KBM-7 (cell line): ENCODE data around the gene CPLX1.

Source experiments
- DNase-seq: peaks from one replicate; pipeline ENCODE4 v3.0.0-alpha.2; 2015
- in situ Hi-C: fragments of 300-500 bp; cut with MboI; formaldehyde crosslinking; loops from 2 replicates; pipeline ENCODE4 v1.14.3; 2020; ENCODE audit warnings: low sequenced_read_pairs, low pct_unique_long_range_greater_than_20kb, mixed read lengths

Gene CPLX1

DNA sequence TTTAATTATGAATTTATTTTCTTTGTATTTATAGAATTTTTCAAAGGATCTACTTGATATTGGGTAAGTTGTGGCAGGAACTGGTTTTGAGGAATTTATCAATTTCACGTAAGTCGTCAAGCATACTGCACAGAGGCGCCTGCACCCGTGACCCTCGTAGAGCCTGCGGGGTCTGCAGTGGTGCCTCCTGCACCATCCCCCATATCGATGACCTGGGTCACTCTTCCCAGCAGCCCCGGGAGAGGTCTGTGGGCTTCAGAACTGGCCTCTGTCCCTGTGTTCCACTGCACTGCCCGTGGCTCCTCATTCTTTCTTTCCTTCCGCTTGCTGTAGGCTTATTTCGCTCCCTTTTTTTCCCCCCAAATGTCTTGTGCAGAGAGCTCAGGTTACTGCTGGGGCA, 31.5 kb upstream of the CPLX1 start:
- in situ Hi-C loops: no loop called here
- DNase-seq: no peak

DNA sequence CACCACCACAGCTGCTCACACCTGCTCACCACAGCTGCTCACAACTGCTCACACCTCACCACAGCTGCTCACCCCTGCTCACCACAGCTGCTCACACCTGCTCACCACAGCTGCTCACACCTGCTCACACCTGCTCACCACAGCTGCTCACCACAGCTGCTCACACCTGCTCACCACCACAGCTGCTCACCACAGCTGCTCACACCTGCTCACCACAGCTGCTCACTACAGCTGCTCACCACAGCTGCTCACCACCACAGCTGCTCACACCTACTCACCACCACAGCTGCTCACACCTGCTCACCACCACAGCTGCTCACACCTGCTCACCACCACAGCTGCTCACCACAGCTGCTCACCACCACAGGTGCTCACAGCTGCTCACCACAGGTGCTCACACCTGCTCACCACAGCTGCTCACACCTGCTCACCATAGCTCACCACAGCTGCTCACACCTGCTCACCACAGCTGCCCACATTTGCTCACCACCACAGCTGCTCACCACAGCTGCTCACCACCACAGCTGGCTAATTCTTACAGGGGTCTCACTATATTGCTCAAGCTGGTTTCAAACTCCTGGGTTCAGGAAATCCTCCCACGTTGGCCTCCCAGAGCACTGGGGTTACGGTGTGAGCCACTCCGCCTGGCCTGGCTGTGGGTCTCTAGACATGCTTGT, 30.4 kb upstream of the CPLX1 start:
- DNase-seq: no peak
- in situ Hi-C loops: no loop called here

DNA sequence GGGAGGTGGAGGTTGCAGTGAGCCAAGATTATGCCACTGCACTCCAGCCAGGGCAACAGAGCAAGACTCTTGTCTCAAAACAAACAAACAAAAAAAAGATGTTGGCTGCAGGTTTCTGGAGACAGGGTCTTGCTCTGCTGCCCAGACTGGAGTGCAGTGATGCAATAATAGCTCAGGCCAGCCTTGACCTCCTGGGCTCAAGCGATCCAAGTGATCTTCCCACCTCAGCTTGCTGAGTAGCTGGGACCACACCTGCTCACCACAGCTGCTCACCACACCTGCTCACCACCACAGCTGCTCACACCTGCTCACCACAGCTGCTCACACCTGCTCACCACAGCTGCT, 29.9 kb upstream of the CPLX1 start:
- no peak for DNase-seq
- in situ Hi-C loops: no loop called here

DNA sequence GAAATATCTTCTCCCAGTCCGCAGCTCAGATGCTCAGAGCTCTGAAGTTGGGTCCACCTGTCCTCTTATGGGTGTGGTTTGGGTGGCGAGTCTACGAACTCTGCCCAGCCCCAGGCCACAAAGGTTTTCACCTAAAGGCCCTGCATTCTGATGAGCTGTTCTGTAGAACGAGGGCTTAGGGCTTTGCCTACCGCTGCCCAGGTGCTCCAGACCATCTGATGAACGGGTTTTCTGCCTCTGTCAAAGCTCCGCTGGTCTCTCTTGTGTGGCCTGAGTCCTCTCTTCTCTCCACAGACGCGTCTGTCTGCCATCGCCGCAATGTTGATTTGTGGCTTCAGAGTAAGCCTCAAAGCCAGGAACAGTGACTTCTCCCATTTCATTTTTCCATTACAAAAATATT, 28.4 kb upstream of the CPLX1 start:
- in situ Hi-C loops: no loop called here
- DNase-seq: no peak

DNA sequence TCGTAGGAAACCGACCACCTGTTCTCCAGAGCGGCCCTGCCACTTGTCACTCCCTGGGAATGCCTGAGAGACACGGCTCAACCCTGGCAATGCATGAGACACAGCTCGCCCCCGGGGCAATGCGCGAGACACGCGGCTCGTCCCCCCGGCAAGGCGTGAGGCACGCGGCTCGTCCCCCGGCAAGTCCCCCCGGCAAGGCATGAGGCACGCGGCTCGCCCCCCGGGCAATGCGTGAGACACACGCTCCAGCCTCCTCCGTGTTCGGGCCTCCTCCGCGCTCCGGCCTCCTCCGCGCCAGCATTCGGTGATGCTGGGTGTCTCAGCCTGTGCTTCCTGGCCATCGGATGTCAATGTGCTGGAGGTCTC, 27.5 kb upstream of the CPLX1 start:
- no peak for DNase-seq
- in situ Hi-C loops: no loop called here

DNA sequence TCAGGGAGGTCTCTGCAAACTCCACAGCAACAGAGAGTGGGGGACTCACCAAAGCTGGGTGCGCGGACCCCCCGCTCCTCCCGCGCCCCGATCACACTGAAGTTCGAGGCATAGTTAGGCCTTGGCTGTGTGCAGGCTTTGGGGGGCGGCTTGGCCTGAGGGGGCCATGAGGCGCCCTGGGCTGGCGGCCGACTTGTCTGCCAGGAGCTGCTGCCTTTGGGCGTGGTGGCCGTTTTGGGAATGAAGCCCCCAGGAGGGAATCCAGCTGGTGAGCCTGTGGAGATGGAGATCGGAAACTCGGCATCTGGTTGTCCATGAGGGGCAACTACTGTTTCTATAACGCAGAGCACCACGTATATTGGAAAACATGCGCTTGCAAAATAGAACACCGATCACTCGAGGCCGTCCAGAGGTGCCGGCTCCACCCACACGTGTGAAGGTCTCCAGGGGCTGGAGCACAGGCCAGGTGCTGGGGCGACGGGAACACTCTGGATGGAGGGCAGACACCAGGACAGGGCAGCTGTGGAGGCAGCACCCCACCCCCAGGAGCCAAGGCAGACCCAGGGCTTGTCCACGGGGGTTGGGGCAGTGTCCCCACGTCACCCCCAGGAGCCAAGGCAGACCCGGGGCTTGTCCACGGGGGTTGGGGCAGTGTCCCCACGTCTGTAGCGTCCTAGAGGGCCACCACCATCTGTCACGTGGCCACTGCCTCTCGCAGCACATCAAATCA, 25.9 kb upstream of the CPLX1 start:
- in situ Hi-C loops: no loop called here
- DNase-seq: no peak

DNA sequence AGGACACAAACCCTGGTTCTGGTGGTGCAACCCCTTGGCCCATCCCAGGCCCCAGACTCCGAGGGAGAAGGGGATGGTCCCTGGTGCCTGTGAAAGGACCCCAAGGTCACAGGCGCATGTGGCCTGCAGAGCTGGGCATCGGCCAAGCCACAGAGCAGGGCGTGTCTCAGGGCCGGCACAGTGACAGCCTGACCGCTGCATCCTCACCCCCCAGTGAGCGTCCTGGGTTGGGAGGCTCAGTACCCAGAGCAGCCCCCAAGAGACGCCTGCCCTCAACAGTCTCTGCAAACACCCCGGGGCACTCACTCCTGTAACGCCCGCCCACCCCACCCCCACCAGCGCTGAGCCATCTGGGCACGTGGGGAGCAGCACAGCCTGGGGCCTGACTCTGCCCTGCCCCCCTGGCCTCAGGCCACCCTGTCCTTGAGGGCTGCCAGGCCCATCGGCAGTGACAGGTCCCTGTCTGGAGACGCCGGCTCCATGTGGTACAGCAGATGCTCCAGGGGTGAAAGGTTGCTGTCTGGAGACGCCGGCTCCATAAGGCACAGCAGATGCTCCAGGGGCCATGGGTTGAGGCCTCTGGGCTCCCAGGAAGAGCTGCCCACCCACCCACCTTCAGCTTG, 24.5 kb upstream of the CPLX1 start:
- in situ Hi-C loops: no loop called here
- no peak for DNase-seq

DNA sequence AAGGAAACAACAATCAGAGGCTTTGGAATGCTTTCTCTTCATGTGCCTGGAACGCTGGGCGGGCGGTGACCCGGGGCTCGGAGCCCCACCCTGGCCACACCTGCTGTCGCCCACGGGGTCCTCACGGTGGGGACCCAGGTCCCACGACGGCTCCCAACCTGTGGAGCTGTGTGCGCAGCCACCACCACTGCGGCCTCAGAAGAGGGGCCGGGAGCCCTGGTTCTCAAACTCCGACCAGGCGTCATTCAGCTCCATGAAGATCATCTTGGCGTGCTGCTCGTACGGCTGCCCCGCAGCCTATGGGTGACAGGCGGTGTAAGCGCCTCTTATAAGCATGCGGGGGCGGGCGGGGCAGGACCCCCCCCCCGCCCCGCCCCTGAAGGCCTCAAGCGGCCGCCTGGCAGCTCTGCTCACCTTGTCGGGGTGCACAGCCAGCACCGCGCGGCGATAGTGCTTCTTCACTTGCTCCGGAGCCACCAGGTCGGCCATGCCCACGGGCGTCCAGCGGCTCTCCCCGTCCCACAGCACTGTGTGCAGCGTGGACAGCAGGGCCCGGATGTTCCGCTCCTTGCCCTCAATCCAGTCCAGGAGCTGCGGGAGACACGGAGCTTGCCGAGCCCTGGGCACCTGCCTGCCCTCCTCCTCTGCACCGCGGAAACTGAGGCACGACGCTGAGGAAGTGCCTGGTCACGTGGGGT, 23.7 kb upstream of the CPLX1 start:
- no peak for DNase-seq
- in situ Hi-C loops: no loop called here

DNA sequence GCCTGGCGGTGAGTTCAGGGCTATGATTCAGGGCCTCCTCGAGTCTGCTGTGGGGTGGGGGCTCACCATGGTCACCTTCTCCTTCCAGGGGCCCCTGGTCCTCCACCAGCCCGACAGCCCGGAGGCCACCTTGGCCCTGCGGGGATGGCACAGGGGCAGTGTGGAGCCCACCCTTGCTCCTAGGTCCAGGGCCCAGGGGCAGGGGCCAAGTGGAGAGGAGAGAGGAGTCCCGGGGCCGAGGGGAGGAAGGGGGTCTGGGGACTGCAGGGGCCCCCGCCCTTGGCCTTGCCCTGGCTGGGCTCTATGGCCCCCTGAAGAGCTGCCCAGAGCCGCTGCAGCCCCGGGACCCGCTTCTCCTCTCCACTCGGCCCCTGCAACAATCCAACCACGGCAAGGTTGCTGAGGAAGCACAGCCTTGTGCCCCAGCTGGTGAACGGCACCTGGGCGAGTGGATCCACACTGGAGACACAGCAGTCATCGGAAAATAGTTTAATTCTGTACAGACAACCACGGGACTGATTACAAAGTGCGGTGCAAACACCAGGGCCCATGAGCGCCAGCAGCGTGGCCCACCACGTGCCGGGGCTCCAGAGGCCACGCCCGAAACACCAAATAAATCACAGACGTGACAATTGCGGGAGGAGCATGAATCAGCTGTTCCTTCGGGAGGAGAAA, 23.0 kb upstream of the CPLX1 start:
- DNase-seq: no peak
- in situ Hi-C loops: no loop called here

DNA sequence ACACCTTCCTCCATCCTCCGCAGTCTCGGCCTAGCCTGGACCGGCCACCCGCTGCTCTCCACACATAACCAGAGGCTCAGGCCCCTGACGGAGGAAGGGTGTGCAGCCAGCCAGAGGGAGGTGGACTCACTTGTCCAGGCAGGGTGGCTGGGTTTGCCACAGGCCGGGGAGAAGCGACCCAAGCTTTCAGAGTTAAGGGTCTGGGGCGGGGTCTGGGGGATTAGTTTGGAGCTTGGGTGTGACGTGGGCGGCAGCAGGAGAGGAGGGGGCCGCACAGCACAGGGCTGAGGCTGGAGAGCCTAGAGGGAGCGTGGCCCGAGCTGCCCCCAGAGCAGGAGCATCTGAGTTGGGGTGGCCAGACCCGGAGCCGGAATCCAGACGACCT, 22.4 kb upstream of the CPLX1 start:
- in situ Hi-C loops: no loop called here
- no peak for DNase-seq

DNA sequence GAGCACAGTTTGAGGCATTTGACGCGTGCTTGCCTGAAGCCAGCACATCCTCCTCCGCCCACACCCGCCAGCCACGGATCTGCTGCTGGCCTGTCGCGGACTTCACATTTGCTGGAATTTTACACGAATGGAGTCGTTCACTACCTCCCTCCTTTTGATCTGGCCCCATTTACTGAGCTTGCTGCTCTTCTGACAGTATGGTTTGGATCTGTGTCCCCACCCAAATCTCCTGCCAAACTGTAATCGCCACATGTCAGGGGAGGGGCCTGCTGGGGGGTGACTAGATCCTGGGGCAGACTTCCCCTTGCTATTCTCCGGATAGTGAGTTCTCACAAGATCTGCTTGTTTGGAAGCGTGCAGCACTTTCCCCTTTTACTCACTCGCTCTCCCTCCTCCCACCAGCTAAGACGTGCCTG, 19.9 kb upstream of the CPLX1 start:
- no peak for DNase-seq
- in situ Hi-C loops: no loop called here

DNA sequence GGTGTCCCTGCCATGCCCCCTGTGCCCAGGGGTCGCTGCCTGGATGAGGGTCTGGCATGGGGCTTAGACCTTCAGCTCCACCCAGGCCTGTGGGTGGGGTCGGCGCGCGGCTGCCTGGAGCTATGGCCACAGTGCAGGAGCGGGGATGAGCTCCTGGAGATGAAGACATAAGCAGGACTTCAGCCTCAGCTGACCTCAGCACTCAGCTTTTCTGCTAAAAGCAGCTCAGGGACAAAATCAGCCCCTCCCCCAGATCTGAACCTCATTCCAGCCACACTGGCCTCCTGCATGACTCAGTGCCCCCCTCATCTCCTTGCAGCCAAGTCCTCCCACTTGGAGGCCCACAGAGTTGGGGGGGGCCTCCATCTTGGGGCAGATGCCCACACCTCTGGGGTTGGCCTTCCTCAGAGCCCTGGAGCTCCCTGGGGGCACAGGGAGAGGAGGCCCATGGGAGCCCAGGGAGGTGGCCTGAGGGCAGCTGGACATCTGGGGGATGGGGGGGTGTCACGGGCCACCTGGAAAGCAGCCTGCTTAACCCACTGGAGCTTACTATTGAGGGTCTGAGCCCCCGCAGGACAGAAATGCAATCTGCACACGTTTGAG, 19.4 kb upstream of the CPLX1 start:
- in situ Hi-C loops: no loop called here
- no peak for DNase-seq

DNA sequence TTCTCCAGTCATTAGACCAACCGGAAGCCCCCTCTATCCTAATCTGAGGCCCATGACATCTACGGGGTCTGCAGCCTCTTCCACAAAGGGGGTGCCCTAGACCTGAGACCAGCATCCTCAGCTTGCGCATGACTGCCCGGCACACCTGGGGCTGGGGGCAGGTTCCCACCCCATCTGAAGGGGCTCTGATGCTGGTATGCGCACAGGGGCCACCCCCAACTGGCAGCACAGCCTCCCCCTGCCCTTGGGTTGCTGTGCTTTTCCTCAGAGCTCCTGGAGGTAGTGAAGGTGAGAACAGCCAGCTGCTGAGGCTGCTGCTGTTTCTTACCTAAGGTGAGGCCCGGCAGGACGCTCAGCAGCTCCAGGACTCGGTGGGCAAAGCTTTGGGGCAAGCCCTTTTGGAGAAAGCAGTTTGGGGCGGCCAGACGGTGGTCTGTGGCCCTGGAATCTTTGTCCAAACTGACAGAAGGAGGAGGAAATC, 18.9 kb upstream of the CPLX1 start:
- in situ Hi-C loops: no loop called here
- no peak for DNase-seq

DNA sequence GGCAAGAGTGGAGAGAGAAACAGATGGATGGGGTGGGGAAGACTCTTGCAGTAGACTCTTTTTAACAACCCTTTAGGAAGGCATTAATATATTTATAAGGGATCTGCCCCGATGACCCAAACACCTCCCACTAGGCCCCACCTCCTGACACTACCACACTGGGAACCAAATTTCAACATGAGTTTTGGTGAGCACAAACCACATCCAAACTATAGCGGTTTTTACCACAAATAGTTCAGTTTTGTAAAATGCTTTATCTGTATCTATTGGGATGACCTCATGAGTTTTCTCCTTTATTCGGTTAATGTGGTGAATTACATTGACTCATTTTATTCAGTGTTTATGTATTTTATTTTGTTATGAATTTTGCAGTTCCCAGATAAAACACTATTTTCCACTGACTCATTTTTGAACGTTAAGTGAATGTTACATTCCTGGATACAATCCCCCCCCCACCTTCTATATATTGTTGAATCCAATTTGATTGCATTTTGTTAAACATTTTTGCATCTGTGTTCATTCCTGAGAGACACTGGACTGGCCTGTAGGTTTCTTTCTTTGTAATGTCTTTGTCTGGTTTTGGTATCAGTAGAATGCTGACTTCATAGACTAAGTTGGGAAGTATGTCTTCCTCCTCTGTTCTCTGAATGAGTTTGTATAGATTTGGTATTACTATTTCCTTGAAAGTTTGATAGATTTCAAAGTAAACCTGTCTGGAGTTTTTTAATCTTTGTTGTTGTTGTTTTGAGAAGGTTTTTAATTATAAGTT, 13.9 kb upstream of the CPLX1 start:
- DNase-seq: no peak
- in situ Hi-C loops: no loop called here

DNA sequence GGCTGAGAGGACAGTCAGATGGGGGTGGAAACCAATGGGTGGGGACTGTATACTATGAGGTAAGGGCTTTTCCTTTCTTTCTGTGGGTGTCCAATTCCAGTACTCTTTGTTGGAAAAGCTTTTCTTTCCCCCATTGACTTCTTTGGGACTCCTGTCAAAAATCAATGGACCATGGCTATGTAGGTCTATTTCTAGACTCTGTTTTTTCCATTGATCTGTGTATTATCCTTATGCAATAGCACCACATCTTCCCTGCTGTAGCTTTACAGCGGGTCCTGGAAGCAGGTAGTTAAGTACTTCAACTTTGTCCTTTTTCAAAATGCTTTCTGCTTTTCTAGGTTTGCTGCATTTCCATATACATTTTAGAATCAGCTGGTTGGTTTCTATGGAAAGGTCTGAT, 11.8 kb upstream of the CPLX1 start:
- no peak for DNase-seq
- in situ Hi-C loops: no loop called here

DNA sequence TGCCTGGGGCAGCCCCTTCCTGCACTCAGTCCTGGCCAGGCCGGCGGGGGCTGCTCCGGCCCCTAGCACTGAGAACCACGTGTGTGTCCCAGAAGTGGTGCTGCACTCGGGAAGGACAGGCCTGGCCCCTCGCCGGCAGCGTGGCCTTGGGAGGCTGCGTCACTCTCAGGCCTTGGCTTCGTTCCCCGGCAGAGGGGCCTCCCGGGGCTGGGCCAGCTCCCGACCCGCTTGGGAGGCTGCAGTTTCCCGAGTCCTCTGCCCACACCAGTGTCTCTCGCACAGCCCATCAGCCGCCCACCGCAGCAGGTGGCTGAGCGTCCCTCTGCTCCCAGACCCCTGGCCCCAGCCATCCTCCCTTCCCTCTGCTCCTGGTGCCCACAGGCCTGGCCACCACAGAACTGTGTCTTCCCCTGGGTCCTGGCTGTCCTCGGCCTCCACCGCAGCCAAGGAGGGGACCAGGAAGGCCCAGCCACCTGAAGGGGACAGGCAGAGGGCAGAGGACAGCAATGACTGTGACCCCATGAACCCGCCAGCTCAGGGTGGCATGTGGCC, 10.9 kb upstream of the CPLX1 start:
- DNase-seq: no peak
- in situ Hi-C loops: no loop called here

DNA sequence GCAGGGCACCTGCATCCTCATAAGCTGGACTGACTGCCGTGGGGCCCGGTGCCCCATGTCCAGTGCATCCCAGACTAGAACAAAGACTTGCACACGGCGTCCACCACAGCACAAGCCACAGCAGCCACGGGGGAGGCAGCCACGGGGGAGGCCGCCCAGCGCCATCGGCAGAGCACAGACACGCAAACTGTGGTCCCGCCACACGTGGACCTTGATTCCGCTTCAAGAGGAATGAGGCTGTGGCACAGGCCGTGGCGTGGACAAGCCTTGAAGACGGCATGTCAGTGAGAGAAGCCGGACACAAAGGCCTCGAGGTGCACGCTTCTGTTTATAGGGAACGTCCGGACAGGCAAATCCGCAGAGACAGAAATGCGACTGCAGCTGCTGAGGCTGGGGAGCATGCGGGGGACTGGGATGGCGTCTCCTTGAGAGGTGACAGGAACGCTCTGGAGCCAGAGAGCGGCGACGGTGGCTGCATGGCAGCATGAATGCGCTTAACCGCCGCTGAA, 10.1 kb upstream of the CPLX1 start:
- in situ Hi-C loops: no loop called here
- DNase-seq: no peak
